HCT116 (cell line): ENCODE measurements around the gene ADGRB3. TPM values are rescaled to one million over a fixed set of nuclear protein-coding genes. Genes with fewer than 3 reads are reported as not detected.

Source experiments
- ATAC-seq: fragments of 200-7000 bp; cut with Tn5 transposase; 2 replicates; pipeline ENCODE4 v1.9.1; 2020; ENCODE audit warnings: mild to moderate bottlenecking, moderate library complexity
- BruUV-seq: library from RNA; stranded (reverse); fragments of 400-500 nt; replicated peaks from 2 replicates; lab custom pipeline; 2021; lab: Mats Ljungman, UMichigan
- CTCF ChIA-PET: fragments of 300-600 bp; sonication (Branson Sonifier 250); formaldehyde crosslinking; loops from one replicate; lab custom pipeline; 2021; ENCODE audit warnings: antibody characterized with exemption; lab: Charles Lee
- POLR2A ChIA-PET: fragments of 300-600, 350-600 bp; sonication (Branson Sonifier 250); formaldehyde crosslinking; loops from one replicate; lab custom pipeline; 2021; ENCODE audit warnings: antibody characterized with exemption; lab: Charles Lee
- RAD21 ChIA-PET, 2 experiments: fragments of 300-600 bp; sonication (Branson Sonifier 250); formaldehyde crosslinking; loops; one replicate each; lab custom pipeline; 2023; ENCODE audit warnings: low total read pairs in 2 of 2; ENCODE audit not compliant: uncharacterized antibody in 2 of 2, unreplicated experiment in 2 of 2, low non-redundant PET in 1 of 2; lab: Charles Lee
- DNase-seq: peaks from one replicate; pipeline ENCODE4 v3.0.0-alpha.2; 2010; ENCODE audit warnings: low read depth, low spot score
- H2AFZ ChIP-seq: fragments of 200-600 bp; shearing (Covaris generic), sonication (generic); 2 replicates; pipeline ENCODE4 v1.6.1; 2017; ENCODE audit warnings: low read depth, mixed run types, mixed read lengths, antibody characterized with exemption, low read length; ENCODE audit not compliant: poor library complexity, severe bottlenecking
- H3K27ac ChIP-seq: 2 replicates; pipeline ENCODE4 v1.5.1; 2012; ENCODE audit warnings: low read depth, low read length
- H3K27me3 ChIP-seq: fragments of 200-600 bp; sonication (generic); 2 replicates; pipeline ENCODE4 v1.6.1; 2016; ENCODE audit warnings: mixed run types, low read length, mixed read lengths; ENCODE audit not compliant: insufficient read depth
- H3K36me3 ChIP-seq, 2 experiments: fragments of 200-500 bp in 1 of 2; fragments of 200-600 bp in 1 of 2; sonication (Bioruptor generic) in 1 of 2; sonication (generic) in 1 of 2; 2 replicates each; pipeline versions ENCODE4 v1.5.1 to v1.6.1; 2014 to 2016; ENCODE audit warnings: low read length in 2 of 2, inconsistent platforms in 1 of 2, mixed read lengths in 1 of 2, mixed run types in 1 of 2; ENCODE audit not compliant: insufficient read depth in 2 of 2, control insufficient read depth in 1 of 2
- H3K4me1 ChIP-seq, 2 experiments: fragments of 200-600 bp in 1 of 2; sonication (generic) in 1 of 2; 2 replicates each; pipeline versions ENCODE4 v1.5.1 to v1.6.1; 2012 to 2017; ENCODE audit warnings: low read length in 2 of 2, inconsistent platforms in 1 of 2, mild to moderate bottlenecking in 1 of 2, mixed read lengths in 1 of 2, mixed run types in 1 of 2, moderate library complexity in 1 of 2; ENCODE audit not compliant: insufficient read depth in 2 of 2, control insufficient read depth in 1 of 2
- H3K4me2 ChIP-seq: fragments of 200-600 bp; sonication (generic); 2 replicates; pipeline ENCODE4 v1.6.1; 2017; ENCODE audit warnings: mixed run types, low read length, mixed read lengths
- H3K4me3 ChIP-seq, 2 experiments: fragments of 200-600 bp in 1 of 2; sonication (generic) in 1 of 2; replicated peaks in 1 of 2; 2 replicates each; pipeline ENCODE4 v1.5.1; 2011 to 2016; ENCODE audit warnings: low read length in 2 of 2, control low read depth in 1 of 2, low read depth in 1 of 2, mild to moderate bottlenecking in 1 of 2, mixed read lengths in 1 of 2, mixed run types in 1 of 2
- H3K79me2 ChIP-seq: fragments of 200-600 bp; sonication (generic); 2 replicates; pipeline ENCODE4 v1.6.1; 2017; ENCODE audit warnings: mild to moderate bottlenecking, mixed run types, low read length, moderate library complexity, mixed read lengths; ENCODE audit not compliant: insufficient read depth
- H3K9ac ChIP-seq: fragments of 200-600 bp; sonication (generic); 2 replicates; pipeline ENCODE4 v1.6.1; 2016; ENCODE audit warnings: low read length, mixed read lengths
- H3K9me2 ChIP-seq: fragments of 200-600 bp; sonication (generic), shearing (Covaris generic); 2 replicates; pipeline ENCODE4 v1.6.1; 2017; ENCODE audit warnings: mixed run types, mild to moderate bottlenecking, moderate library complexity; ENCODE audit not compliant: insufficient read depth
- H3K9me3 ChIP-seq, 2 experiments: fragments of 200-500 bp in 1 of 2; fragments of 200-600 bp in 1 of 2; sonication (Bioruptor generic) in 1 of 2; sonication (generic) in 1 of 2; 2 replicates each; pipeline ENCODE4 v1.6.1; 2014 to 2017; ENCODE audit warnings: low read length in 2 of 2, mixed read lengths in 2 of 2, inconsistent platforms in 1 of 2, low read depth in 1 of 2, mild to moderate bottlenecking in 1 of 2, mixed run types in 1 of 2, moderate library complexity in 1 of 2; ENCODE audit not compliant: control insufficient read depth in 1 of 2, insufficient read depth in 1 of 2
- H4K20me1 ChIP-seq: fragments of 200-600 bp; sonication (generic), shearing (Covaris generic); 2 replicates; pipeline ENCODE4 v1.6.1; 2017; ENCODE audit warnings: mixed run types, mild to moderate bottlenecking, moderate library complexity; ENCODE audit not compliant: insufficient read depth
- ATF3 ChIP-seq: IDR thresholded peaks from 2 replicates; pipeline ENCODE4 v1.6.1; 2012
- CBX3 ChIP-seq: IDR thresholded peaks from 2 replicates; pipeline ENCODE4 v1.6.1; 2012; ENCODE audit warnings: low read depth
- CTCF ChIP-seq, 3 experiments: fragments of 200-600 bp in 1 of 3; sonication (generic) in 1 of 3; IDR thresholded peaks in 2 of 3; conservative IDR thresholded peaks in 1 of 3; 2 replicates each; pipeline ENCODE4 v1.5.1; 2012 to 2017; ENCODE audit warnings: low read depth in 2 of 3, low read length in 2 of 3, antibody characterized with exemption in 1 of 3, borderline replicate concordance in 1 of 3, control low read depth in 1 of 3, mild to moderate bottlenecking in 1 of 3, mixed read lengths in 1 of 3, mixed run types in 1 of 3, moderate library complexity in 1 of 3; ENCODE audit not compliant: insufficient read depth in 1 of 3
- EGR1 ChIP-seq: IDR thresholded peaks from 2 replicates; pipeline ENCODE4 v1.6.1; 2012; ENCODE audit warnings: low read depth
- ELF1 ChIP-seq: IDR thresholded peaks from 2 replicates; pipeline ENCODE4 v1.6.1; 2012; ENCODE audit warnings: low read depth, borderline replicate concordance
- EZH2 ChIP-seq: fragments of 200-600 bp; sonication (generic); IDR thresholded peaks from 2 replicates; pipeline ENCODE4 v1.6.1; 2017; ENCODE audit warnings: antibody characterized with exemption, mixed run types
- EZH2phosphoT487 ChIP-seq: fragments of 200-600 bp; IDR thresholded peaks from 2 replicates; pipeline ENCODE4 v1.6.1; 2018; ENCODE audit warnings: antibody characterized with exemption, borderline replicate concordance
- FOSL1 ChIP-seq: IDR thresholded peaks from 2 replicates; pipeline ENCODE4 v1.6.1; 2012; ENCODE audit warnings: low read depth
- JUND ChIP-seq: IDR thresholded peaks from 2 replicates; pipeline ENCODE4 v1.6.1; 2012
- MAX ChIP-seq: IDR thresholded peaks from 2 replicates; pipeline ENCODE4 v1.6.1; 2012
- POLR2A ChIP-seq: IDR thresholded peaks from 2 replicates; pipeline ENCODE4 v1.7.0; 2011; ENCODE audit warnings: borderline replicate concordance; ENCODE audit not compliant: insufficient read depth, insufficient read length; ENCODE audit errors: extremely low read depth
- POLR2AphosphoS5 ChIP-seq: IDR thresholded peaks from 2 replicates; pipeline ENCODE4 v1.6.1; 2011; ENCODE audit warnings: mild to moderate bottlenecking, low read depth, low read length, moderate library complexity
- RAD21 ChIP-seq: IDR thresholded peaks from 2 replicates; pipeline ENCODE4 v1.6.1; 2012; ENCODE audit warnings: low read depth, mild to moderate bottlenecking
- SP1 ChIP-seq: IDR thresholded peaks from 2 replicates; pipeline ENCODE4 v1.6.1; 2012; ENCODE audit warnings: low read depth
- SRF ChIP-seq: IDR thresholded peaks from 2 replicates; pipeline ENCODE4 v1.6.1; 2012; ENCODE audit warnings: low read depth
- YY1 ChIP-seq: IDR thresholded peaks from 2 replicates; pipeline ENCODE4 v1.6.1; 2011; ENCODE audit warnings: low read length, low read depth, moderate library complexity, mild to moderate bottlenecking; ENCODE audit not compliant: insufficient replicate concordance; ENCODE audit errors: extremely low read depth
- ZBTB33 ChIP-seq: IDR thresholded peaks from 2 replicates; pipeline ENCODE4 v1.6.1; 2011; ENCODE audit warnings: mild to moderate bottlenecking, low read length, moderate library complexity; ENCODE audit not compliant: insufficient replicate concordance; ENCODE audit errors: extremely low read depth
- ZFX ChIP-seq: fragments of 450-650 bp; IDR thresholded peaks from 2 replicates; pipeline ENCODE4 v1.6.1; 2017
- ZNF274 ChIP-seq: fragments of 200-500 bp; sonication (Bioruptor generic); IDR thresholded peaks from 2 replicates; pipeline ENCODE4 v1.6.1; 2014; ENCODE audit warnings: mild to moderate bottlenecking, low read depth, low read length, inconsistent platforms
- intact Hi-C: fragments of 100-400 bp; cut with micrococcal nuclease; formaldehyde crosslinking; loops from 2 replicates; pipeline ENCODE4 v1.10.0; 2022
- total RNA-seq: library from RNA; stranded (reverse); gene quantifications from one replicate; pipeline ENCODE4 v1.2.1, GENCODE V29; 2021; ENCODE audit not compliant: unreplicated experiment

ADGRB3 gene
- total RNA-seq, 1 experiment from 2014 or later, result not detected

GRCh38 chr6:69084746-69085335, 449.8 kb downstream of the ADGRB3 start:
- DNase-seq (no peak), ATAC-seq (no peak)
- no peaks in the 10 kb centered on the region for H3K79me2 ChIP-seq
- no peaks in the 10 kb centered on the region for H3K4me1 ChIP-seq
- intact Hi-C loops, result no loop called here
- TF ChIP-seq POLR2AphosphoS5 (no peak), ZBTB33 (no peak), ATF3 (no peak), JUND (no peak), CTCF (IDR thresholded peaks at IDR 0.05 in 2 of 3, conservative IDR thresholded peaks at IDR 0.05 in 1 of 3; ENCODE audit: borderline replicate concordance in 1 of 3, insufficient read depth in 1 of 3, low read depth in 2 of 3, low read length in 2 of 3) (no peak), YY1 (no peak), SRF (no peak), FOSL1 (no peak), EZH2phosphoT487 (no peak), CBX3 (no peak), ELF1 (no peak), POLR2A (no peak), ZNF274 (no peak), SP1 (no peak), ZFX (no peak), MAX (no peak), EGR1 (no peak), RAD21 (no peak), EZH2 (no peak)
- H3K9ac ChIP-seq, result no peak overlapping the region
- H3K27me3 ChIP-seq, result no peaks in the 10 kb centered on the region
- H4K20me1 ChIP-seq, result no peaks in the 10 kb centered on the region
- POLR2A ChIA-PET, result no interaction called here
- peaks cover 6 to 13% of the 10 kb centered on the region in 2 experiments; a peak in 2 of 4 replicates for H3K9me3 ChIP-seq
- H3K4me3 ChIP-seq, result no peak overlapping the region
- no peak overlapping the region for H3K27ac ChIP-seq
- CTCF ChIA-PET, result no interaction called here
- H2AFZ ChIP-seq, result no peak overlapping the region
- BruUV-seq, result no TSS peak
- RAD21 ChIA-PET, result no interaction called here
- no peaks in the 10 kb centered on the region for H3K9me2 ChIP-seq
- no peaks in the 10 kb centered on the region for H3K36me3 ChIP-seq
- no peak overlapping the region for H3K4me2 ChIP-seq
